HG03571 (cell line): Measurements from ENCODE around the gene HACD3.
"Not testable (repeated sequence)": the region's sequence is repeated elsewhere in the genome, so short reads cannot be mapped to it uniquely, and the experiment has no call there.

Experiments
- ATAC-seq: cut with Tn5 transposase; IDR thresholded peaks from one replicate; pipeline ENCODE4 v1.9.1; 2021; ENCODE audit not compliant: unreplicated experiment

The HACD3 gene

DNA sequence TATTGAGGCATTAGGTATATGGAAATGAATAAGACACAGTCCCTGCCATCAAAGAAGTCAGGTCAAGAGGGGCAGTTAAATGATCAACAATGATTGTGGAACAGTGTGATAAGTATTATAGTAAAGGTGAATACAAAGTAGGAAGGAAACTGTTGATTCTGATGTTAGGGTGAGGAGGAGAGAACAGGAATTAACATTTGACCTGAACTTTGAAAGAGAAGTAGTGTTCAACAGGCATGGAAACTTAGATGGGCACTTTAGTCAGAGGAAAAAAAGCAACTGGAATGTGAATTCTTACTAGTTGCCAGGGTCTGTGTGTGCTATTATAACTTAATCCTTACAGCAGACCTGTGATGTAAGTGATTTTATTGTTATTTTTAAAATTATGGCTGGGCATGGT lies 17.6 kb downstream of the HACD3 start:
- ATAC-seq, result no peak

GRCh38 chr15:65549288-65549687 lies 19.0 kb downstream of the HACD3 start:
- not testable (repeated sequence) for ATAC-seq

DNA sequence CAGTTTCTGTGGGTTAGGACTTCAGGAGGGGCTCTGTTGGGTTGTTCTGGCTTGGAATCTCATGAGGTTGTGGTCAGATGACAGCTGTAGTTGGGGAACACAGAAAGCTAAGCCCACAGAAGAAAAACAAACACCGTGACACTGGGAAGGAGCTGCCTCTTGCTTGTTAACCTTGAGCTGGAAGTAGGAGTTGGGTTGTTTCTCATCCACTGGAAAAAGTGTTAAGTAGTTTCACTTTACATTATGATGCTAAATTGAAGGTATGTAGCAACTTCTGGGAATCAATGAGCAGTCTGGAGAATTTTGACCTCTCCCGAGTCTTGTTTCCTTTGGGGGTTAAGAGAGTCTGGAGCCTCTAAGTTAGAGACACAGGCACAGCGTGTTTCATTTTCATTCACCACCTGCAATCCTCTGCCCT lies 20.4 kb downstream of the HACD3 start:
- no peak for ATAC-seq

DNA sequence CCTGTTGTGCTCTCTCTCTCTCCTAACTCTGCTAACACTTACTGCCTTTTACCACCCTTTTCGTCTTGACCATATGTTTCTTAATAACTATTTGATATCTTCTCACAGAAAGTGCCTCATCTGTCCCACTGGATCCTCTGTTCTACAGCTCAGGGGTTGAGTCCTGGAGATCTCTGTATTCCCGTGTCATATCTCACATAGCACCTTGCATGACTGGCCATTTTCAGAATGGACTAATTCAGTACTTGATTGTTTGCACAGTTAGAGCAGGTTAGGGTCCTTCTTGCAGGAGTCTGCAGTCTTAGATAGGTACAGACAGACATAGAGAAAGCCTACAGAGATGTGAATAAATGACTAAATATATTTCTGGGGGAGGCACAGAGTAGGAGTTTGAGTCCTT lies 20.9 kb downstream of the HACD3 start:
- no peak for ATAC-seq

DNA sequence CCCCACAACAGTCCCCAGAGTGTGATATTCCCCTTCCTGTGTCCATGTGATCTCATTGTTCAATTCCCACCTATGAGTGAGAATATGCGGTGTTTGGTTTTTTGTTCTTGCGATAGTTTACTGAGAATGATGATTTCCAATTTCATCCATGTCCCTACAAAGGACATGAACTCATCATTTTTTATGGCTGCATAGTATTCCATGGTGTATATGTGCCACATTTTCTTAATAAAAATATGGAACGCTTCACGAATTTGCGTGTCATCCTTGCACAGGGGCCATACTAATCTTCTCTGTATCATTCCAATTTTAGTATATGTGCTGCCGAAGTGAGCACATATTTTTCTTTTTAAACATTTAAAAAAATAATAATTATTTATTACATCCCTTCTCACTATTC lies 22.6 kb downstream of the HACD3 start:
- not testable (repeated sequence) for ATAC-seq

DNA sequence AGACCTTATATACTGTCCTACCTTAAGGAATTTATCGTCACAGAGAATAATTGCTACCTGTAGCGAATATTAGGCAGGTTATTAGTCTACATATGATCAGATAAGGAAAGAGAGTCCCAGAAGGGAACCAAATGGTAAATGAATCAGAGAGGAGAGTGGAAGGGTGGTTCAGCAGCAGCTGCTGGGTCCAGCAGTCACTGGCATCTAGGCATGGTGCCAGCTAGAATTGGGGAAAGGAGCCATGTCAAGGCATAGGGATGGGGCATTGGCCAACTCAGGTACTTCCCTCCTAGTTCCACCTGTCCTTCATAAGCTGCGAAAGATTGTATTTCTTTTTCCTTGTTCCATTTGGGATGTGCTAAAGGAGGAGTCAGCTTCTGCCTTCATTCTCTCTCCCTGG lies 23.4 kb downstream of the HACD3 start:
- no peak for ATAC-seq

DNA sequence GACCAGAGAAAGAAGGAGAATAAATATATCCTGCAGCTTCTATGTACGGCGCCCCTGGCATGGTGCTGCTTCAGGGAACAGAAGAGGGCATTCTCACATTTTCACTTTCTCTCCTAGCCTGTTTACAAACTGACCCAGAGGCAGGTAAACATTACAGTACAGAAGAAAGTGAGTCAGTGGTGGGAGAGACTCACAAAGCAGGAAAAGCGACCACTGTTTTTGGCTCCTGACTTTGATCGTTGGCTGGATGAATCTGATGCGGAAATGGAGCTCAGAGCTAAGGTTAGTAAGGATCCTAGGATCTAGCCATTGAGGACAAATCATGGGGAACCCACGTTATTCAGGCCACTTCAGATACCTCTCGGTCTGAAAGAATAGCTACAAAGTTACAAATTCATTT lies 26.4 kb downstream of the HACD3 start:
- no peak for ATAC-seq

DNA sequence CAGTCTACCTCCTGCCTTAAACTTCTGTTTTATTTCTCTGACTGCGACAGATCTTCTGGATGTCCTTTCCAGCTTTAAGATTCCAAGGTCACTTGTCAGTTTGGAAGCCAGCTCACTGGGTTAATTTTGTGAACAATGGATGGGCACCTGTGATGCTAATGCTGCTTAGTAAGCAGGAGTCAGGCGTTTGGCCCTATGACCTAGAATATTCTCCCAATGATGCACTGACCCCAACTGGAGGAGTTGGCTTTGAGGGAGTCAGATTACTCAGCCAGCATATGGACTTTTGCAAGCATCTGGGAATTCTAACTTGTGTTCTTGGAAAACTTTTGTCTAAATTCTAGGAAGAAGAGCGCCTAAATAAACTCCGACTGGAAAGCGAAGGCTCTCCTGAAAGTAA lies 28.1 kb downstream of the HACD3 start:
- no peak for ATAC-seq

DNA sequence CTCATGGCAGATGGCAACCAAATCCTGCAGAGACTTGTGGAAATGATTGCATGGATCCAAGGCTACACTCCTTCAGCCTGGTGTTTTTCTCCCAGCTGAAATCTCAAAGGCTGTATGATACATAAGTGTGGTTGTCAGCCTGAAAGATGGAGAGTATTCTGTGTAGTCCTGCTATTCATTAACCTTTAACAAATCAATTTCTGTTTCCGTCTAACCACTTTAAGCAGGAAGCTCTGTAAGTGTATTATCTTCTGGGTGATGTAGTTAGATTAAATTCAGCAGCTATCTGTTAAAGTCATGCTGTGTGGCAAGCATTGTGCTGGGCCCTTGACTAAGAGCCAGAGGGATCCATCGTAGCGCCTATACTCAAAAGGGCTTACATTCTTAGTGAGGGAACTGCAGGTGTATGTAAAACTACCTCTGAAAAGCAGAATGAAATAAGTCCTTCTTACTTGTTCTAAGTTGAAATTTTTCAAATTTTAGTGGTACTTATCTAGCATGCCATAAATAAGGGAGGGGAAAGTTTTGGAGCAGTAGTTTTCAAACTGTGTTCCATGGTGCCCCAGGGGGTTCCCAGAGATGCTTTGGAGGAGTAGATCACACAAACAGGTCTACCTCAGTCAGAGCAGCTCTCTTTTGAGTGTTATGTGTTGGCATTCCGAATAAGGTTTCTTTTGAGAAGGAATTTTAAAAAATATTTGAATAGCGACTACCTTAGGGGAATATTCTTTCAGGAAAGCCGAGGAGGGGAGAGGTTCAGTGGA lies 28.9 kb downstream of the HACD3 start:
- ATAC-seq, result no peak

GRCh38 chr15:65559941-65560340 lies 29.7 kb downstream of the HACD3 start:
- no peak for ATAC-seq

DNA sequence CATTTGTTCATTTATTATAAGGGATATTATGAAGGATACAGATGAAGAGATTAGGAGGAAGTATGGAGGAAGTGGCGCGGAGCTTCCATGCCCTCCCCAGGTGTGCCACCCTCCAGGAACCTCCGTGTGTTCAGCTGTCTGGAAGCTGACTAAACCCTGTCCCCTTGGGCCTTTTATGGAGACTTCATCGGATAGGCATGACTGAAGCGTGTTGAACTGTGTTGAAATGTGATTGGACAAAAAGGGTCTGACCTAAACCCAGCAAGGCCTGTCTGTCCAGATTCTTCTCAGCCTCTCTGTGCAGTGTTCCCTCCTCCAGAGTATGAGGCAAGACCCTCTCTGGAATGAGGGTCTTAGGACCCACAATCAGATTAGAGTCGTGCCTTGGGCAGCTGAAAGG lies 31.7 kb downstream of the HACD3 start:
- ATAC-seq, result no peak

DNA sequence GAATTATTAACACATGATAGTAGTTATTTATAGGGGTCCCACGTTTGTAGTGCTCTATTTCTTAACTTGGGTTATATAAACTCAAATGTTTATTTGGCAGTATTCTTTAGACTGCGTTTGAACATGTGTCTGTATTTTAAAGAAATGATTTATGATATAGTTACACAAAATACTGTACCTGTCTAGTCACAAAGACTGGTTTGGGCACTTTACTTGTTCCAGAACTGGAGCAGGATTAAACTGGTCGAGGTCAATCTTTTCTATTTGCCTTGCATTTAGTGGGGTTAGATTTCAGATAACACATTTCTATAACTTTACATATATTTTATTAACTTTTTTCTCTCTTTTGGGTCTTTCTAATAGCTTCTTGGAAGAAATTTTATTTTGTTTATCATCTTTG lies 39.5 kb downstream of the HACD3 start:
- ATAC-seq, result no peak

- ATAC-seq, result no peak
Observed at GRCh38 chr15:65571971-65572370, 41.7 kb downstream of the HACD3 start.

DNA sequence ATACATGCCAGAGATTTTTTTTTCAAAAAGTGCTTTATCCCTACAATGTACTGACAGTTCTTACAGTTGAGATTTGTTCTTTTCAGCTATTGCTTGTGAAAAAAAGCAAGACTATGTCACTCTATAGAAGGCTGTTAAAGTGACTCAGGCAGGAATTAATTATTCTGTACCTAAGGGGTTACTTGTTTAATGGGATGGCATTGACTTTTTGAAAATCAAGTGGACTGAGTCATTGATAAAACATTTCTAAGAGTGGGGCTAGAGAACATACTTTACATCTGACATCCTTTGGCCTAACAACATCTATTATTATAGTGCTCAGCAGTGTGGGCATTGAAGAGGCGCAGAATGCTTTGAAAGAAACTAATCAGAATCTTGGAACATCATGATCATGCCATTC lies 46.4 kb downstream of the HACD3 start:
- no peak for ATAC-seq

GRCh38 chr15:65577129-65577996 lies 47.1 kb downstream of the HACD3 start:
- ATAC-seq, result no peak

GRCh38 chr15:65578904-65579728 lies 48.9 kb downstream of the HACD3 start:
- no peak for ATAC-seq

DNA sequence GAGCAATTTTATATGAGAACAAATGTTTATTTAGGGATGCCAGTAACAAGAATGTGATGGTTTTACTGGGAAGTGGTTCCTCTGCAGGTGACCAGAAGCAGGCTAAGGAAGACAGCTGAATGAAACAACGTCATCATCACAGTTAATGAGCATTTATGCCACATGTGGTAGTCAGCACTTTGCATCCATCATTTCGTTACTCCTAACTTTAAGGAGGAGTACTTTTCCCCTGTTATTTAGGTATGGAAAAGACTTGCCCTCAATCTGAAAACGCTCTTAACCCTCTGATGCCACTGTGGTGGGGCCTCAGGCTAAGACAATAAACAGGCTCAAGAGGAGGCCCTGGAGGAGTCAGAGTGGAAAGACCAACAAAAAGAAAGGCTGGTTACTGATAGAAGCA lies 49.5 kb downstream of the HACD3 start:
- ATAC-seq, result no peak

- no peak for ATAC-seq
Observed at GRCh38 chr15:65580287-65580686, 50.0 kb downstream of the HACD3 start.

DNA sequence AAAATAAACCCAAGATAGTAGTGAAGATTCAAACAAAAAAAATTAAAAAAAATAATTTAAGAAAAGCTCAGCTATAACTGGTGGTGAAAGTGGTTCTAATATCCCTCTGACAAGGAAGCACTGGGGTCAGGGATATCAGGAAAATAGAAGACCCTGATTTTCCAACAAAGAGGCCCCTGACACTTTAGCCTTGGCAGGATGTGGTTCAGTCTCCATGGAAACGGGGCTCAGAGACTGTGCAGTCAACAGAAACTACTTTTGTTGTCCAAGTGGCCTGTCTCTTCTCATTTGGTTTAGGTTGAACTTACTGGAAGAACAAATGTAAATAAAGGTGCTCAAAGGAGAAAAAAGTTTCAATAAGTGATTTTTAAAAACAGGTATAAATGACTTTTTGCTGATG lies 53.4 kb downstream of the HACD3 start:
- ATAC-seq, result no peak

DNA sequence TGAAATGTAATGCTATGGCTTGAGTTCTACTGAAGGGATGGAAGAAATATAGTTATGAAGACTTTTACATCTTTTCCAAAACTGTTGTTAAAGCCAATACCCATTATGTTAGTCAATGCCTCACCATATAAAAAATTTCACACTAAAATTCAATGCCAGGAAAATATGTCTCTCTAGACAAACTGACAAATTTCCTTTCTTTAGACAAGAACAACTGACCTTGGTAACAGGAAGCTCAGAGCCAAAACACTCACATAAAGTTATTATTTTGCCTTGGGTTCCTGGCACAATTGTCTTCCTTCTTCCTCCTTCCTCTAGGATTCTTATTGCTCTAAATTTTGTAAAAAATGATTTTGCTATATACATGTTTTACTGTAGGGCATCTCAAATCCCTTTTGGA lies 54.0 kb downstream of the HACD3 start:
- ATAC-seq, result no peak

DNA sequence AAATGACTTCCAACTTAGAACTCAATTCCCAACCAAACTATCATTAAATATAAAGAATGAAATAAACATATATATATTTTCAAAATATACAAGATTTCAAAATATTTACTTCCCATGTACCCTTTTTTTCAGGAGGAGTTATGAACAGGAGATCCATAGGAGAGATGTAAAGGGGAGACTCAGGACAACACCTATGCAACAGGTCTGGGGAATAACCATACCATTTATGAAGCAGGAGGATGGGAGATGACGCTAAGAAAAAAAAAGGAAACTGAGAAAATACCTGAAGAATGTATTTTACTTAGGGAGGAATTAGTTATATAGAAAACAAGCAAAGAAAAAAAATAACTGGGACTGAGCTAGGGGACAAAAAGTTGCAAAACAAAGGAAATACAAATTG lies 56.8 kb downstream of the HACD3 start:
- ATAC-seq, result no peak

GRCh38 chr15:65595960-65596359 lies 65.7 kb downstream of the HACD3 start:
- no peak for ATAC-seq
